HEK293 (cell line): ENCODE data around the gene WASF3.

Source experiments
- CTCF ChIA-PET: fragments of 350-600 bp; formaldehyde crosslinking; extraction: SDS; loops from one replicate; lab custom pipeline; 2021; ENCODE audit warnings: antibody characterized with exemption; lab: Yijun Ruan, JAX
- POLR2A ChIA-PET: fragments of 300-600 bp; formaldehyde crosslinking; extraction: SDS; loops from one replicate; lab custom pipeline; 2020; ENCODE audit warnings: antibody characterized with exemption, inconsistent platforms; lab: Yijun Ruan, JAX
- H3K27ac ChIP-seq: fragments of 200-500 bp; sonication (Bioruptor generic); 2 replicates; pipeline ENCODE4 v1.5.1; 2014; ENCODE audit warnings: low read depth, low read length, control low read depth, inconsistent platforms; ENCODE audit errors: extremely low read depth
- H3K36me3 ChIP-seq, 2 experiments: fragments of 200-500 bp in 1 of 2; sonication (Bioruptor generic) in 1 of 2; 1 replicate in 1 of 2; 2 replicates in 1 of 2; pipeline ENCODE4 v1.5.1; 2014 to 2017; ENCODE audit warnings: inconsistent platforms in 2 of 2, low read length in 2 of 2; ENCODE audit not compliant: control insufficient read depth in 2 of 2, insufficient read depth in 1 of 2
- H3K4me1 ChIP-seq: fragments of 200-500 bp; sonication (Bioruptor generic); 2 replicates; pipeline ENCODE4 v1.5.1; 2014; ENCODE audit warnings: mild to moderate bottlenecking, low read length, inconsistent platforms; ENCODE audit not compliant: control insufficient read depth, insufficient read depth
- H3K4me3 ChIP-seq: 2 replicates; pipeline ENCODE4 v1.5.1; 2011; ENCODE audit warnings: low read depth, mild to moderate bottlenecking, control low read depth, low read length, moderate library complexity
- H3K9me3 ChIP-seq: fragments of 200-500 bp; sonication (Bioruptor generic); 2 replicates; pipeline ENCODE4 v1.5.1; 2014; ENCODE audit warnings: low read depth, low read length, inconsistent platforms; ENCODE audit not compliant: control insufficient read depth, insufficient read depth
- BCL6B ChIP-seq: fragments of 450-650 bp; formaldehyde crosslinking; IDR thresholded peaks from 2 replicates; pipeline ENCODE4 v1.5.1; 2017; ENCODE audit warnings: missing biosample characterization, missing genetic modification characterization
- FEZF1 ChIP-seq: fragments of 450-650 bp; formaldehyde crosslinking; IDR thresholded peaks from 2 replicates; pipeline ENCODE4 v1.5.1; 2016; ENCODE audit warnings: missing biosample characterization, missing genetic modification characterization
- KLF9 ChIP-seq: fragments of 450-650 bp; formaldehyde crosslinking; IDR thresholded peaks from 2 replicates; pipeline ENCODE4 v1.5.1; 2016; ENCODE audit warnings: missing biosample characterization, missing genetic modification characterization, low read depth
- MZF1 ChIP-seq: fragments of 450-650 bp; formaldehyde crosslinking; IDR thresholded peaks from 2 replicates; pipeline ENCODE4 v1.5.1; 2017; ENCODE audit warnings: missing biosample characterization, missing genetic modification characterization, borderline replicate concordance
- PRDM10 ChIP-seq: fragments of 450-650 bp; formaldehyde crosslinking; IDR thresholded peaks from 2 replicates; pipeline ENCODE4 v1.5.1; 2016; ENCODE audit warnings: missing biosample characterization, missing genetic modification characterization
- SCRT2 ChIP-seq: fragments of 450-650 bp; formaldehyde crosslinking; IDR thresholded peaks from 2 replicates; pipeline ENCODE4 v1.5.1; 2016; ENCODE audit warnings: missing biosample characterization, missing genetic modification characterization
- TCF7L2 ChIP-seq: IDR thresholded peaks from 2 replicates; pipeline ENCODE4 v1.6.1; 2011; ENCODE audit warnings: low read depth, mild to moderate bottlenecking, inconsistent platforms, low read length, moderate library complexity, borderline replicate concordance
- ZBTB21 ChIP-seq: fragments of 450-650 bp; formaldehyde crosslinking; IDR thresholded peaks from 2 replicates; pipeline ENCODE4 v1.5.1; 2017; ENCODE audit warnings: missing biosample characterization, missing genetic modification characterization
- ZIC2 ChIP-seq: fragments of 450-650 bp; formaldehyde crosslinking; IDR thresholded peaks from 2 replicates; pipeline ENCODE4 v1.5.1; 2016; ENCODE audit warnings: missing biosample characterization, missing genetic modification characterization
- ZNF121 ChIP-seq: fragments of 450-650 bp; formaldehyde crosslinking; IDR thresholded peaks from 2 replicates; pipeline ENCODE4 v1.5.1; 2016; ENCODE audit warnings: missing biosample characterization, missing genetic modification characterization
- ZNF133 ChIP-seq: fragments of 450-650 bp; formaldehyde crosslinking; IDR thresholded peaks from 2 replicates; pipeline ENCODE4 v1.5.1; 2016; ENCODE audit warnings: missing biosample characterization, missing genetic modification characterization
- ZNF174 ChIP-seq: fragments of 450-650 bp; formaldehyde crosslinking; IDR thresholded peaks from 2 replicates; pipeline ENCODE4 v1.5.0; 2017; ENCODE audit warnings: missing biosample characterization, mild to moderate bottlenecking, missing genetic modification characterization
- ZNF274 ChIP-seq, 2 experiments: fragments of 200-500 bp in 1 of 2; fragments of 450-650 bp in 1 of 2; sonication (Bioruptor generic) in 1 of 2; formaldehyde crosslinking in 1 of 2; IDR thresholded peaks; 2 replicates each; pipeline versions ENCODE4 v1.5.1 to v1.6.1; 2014 to 2016; ENCODE audit warnings: borderline replicate concordance in 1 of 2, inconsistent platforms in 1 of 2, low read length in 1 of 2, missing biosample characterization in 1 of 2, missing genetic modification characterization in 1 of 2
- ZNF335 ChIP-seq: fragments of 450-650 bp; formaldehyde crosslinking; conservative IDR thresholded peaks from 2 replicates; pipeline ENCODE4 v1.5.1; 2016; ENCODE audit warnings: missing biosample characterization, missing genetic modification characterization
- ZNF529 ChIP-seq: fragments of 450-650 bp; formaldehyde crosslinking; IDR thresholded peaks from 2 replicates; pipeline ENCODE4 v1.5.1; 2017; ENCODE audit warnings: missing genetic modification characterization, missing biosample characterization; ENCODE audit not compliant: insufficient replicate concordance
- ZNF558 ChIP-seq: fragments of 450-650 bp; formaldehyde crosslinking; IDR thresholded peaks from 2 replicates; pipeline ENCODE4 v1.5.1; 2016; ENCODE audit warnings: missing biosample characterization, missing genetic modification characterization
- ZNF571 ChIP-seq: fragments of 450-650 bp; formaldehyde crosslinking; IDR thresholded peaks from 2 replicates; pipeline ENCODE4 v1.5.0; 2017; ENCODE audit warnings: missing biosample characterization, missing genetic modification characterization
- ZNF626 ChIP-seq: fragments of 450-650 bp; sonication (Bioruptor Pico); formaldehyde crosslinking; IDR thresholded peaks from 2 replicates; pipeline ENCODE4 v1.5.1; 2018; ENCODE audit warnings: missing biosample characterization, missing genetic modification characterization, inconsistent platforms
- ZNF664 ChIP-seq: fragments of 450-650 bp; formaldehyde crosslinking; IDR thresholded peaks from 2 replicates; pipeline ENCODE4 v1.5.1; 2016; ENCODE audit warnings: missing biosample characterization, missing genetic modification characterization
- ZNF843 ChIP-seq: fragments of 450-650 bp; formaldehyde crosslinking; IDR thresholded peaks from 2 replicates; pipeline ENCODE4 v1.5.1; 2016; ENCODE audit warnings: missing biosample characterization, missing genetic modification characterization
- TF ChIP-seq, protein P1 (sequence below): fragments of 450-650 bp; formaldehyde crosslinking; IDR thresholded peaks from 2 replicates; pipeline ENCODE4 v1.5.1; 2016; ENCODE audit warnings: missing biosample characterization, missing genetic modification characterization
- TF ChIP-seq, protein P2 (sequence below): fragments of 450-650 bp; formaldehyde crosslinking; IDR thresholded peaks from 2 replicates; pipeline ENCODE4 v1.5.1; 2016; ENCODE audit warnings: missing biosample characterization, missing genetic modification characterization
- TF ChIP-seq, protein P3 (sequence below): fragments of 450-650 bp; formaldehyde crosslinking; IDR thresholded peaks from 2 replicates; pipeline ENCODE4 v1.5.1; 2016; ENCODE audit warnings: missing biosample characterization, missing genetic modification characterization

WASF3 gene

GRCh38 chr13:26726684-26727083, 169.2 kb downstream of the WASF3 start:
- CTCF ChIA-PET: no interaction called here
- Histone ChIP-seq H3K36me3 (no peaks in the 10 kb centered on the region), H3K4me1 (no peaks in the 10 kb centered on the region), H3K27ac (no peak overlapping the region), H3K4me3 (no peak overlapping the region), H3K9me3 (no peaks in the 10 kb centered on the region)
- POLR2A ChIA-PET: no interaction called here
- TF ChIP-seq ZNF335 (tag by site-specific recombination): no peak
- TF ChIP-seq SCRT2: no peak
- no peak for TF ChIP-seq PRDM10 (tag by site-specific recombination)
- TF ChIP-seq ZNF529 (tag by site-specific recombination): no peak
- no peak for TF ChIP-seq ZNF174 (tag by site-specific recombination)
- no peak for TF ChIP-seq KLF9 (tag by site-specific recombination)
- no peak for TF ChIP-seq ZNF133
- TF ChIP-seq, protein P1, sequence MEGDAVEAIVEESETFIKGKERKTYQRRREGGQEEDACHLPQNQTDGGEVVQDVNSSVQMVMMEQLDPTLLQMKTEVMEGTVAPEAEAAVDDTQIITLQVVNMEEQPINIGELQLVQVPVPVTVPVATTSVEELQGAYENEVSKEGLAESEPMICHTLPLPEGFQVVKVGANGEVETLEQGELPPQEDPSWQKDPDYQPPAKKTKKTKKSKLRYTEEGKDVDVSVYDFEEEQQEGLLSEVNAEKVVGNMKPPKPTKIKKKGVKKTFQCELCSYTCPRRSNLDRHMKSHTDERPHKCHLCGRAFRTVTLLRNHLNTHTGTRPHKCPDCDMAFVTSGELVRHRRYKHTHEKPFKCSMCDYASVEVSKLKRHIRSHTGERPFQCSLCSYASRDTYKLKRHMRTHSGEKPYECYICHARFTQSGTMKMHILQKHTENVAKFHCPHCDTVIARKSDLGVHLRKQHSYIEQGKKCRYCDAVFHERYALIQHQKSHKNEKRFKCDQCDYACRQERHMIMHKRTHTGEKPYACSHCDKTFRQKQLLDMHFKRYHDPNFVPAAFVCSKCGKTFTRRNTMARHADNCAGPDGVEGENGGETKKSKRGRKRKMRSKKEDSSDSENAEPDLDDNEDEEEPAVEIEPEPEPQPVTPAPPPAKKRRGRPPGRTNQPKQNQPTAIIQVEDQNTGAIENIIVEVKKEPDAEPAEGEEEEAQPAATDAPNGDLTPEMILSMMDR (tag by site-specific recombination): no peak
- no peak for TF ChIP-seq ZIC2 (tag by site-specific recombination)
- TF ChIP-seq MZF1 (tag by site-specific recombination): no peak
- no peak for TF ChIP-seq ZNF274 (IDR thresholded peaks at IDR 0.05; ENCODE audit: low read length)
- no peak for TF ChIP-seq ZNF274 (tag by site-specific recombination; IDR thresholded peaks at IDR 0.05; ENCODE audit: borderline replicate concordance)
- no peak for TF ChIP-seq ZNF571
- TF ChIP-seq, protein P2, sequence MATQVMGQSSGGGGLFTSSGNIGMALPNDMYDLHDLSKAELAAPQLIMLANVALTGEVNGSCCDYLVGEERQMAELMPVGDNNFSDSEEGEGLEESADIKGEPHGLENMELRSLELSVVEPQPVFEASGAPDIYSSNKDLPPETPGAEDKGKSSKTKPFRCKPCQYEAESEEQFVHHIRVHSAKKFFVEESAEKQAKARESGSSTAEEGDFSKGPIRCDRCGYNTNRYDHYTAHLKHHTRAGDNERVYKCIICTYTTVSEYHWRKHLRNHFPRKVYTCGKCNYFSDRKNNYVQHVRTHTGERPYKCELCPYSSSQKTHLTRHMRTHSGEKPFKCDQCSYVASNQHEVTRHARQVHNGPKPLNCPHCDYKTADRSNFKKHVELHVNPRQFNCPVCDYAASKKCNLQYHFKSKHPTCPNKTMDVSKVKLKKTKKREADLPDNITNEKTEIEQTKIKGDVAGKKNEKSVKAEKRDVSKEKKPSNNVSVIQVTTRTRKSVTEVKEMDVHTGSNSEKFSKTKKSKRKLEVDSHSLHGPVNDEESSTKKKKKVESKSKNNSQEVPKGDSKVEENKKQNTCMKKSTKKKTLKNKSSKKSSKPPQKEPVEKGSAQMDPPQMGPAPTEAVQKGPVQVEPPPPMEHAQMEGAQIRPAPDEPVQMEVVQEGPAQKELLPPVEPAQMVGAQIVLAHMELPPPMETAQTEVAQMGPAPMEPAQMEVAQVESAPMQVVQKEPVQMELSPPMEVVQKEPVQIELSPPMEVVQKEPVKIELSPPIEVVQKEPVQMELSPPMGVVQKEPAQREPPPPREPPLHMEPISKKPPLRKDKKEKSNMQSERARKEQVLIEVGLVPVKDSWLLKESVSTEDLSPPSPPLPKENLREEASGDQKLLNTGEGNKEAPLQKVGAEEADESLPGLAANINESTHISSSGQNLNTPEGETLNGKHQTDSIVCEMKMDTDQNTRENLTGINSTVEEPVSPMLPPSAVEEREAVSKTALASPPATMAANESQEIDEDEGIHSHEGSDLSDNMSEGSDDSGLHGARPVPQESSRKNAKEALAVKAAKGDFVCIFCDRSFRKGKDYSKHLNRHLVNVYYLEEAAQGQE (tag by site-specific recombination): no peak

- Histone ChIP-seq H3K36me3 (no peaks in the 10 kb centered on the region), H3K9me3 (no peaks in the 10 kb centered on the region), H3K27ac (no peak overlapping the region), H3K4me3 (no peak overlapping the region), H3K4me1 (no peaks in the 10 kb centered on the region)
- POLR2A ChIA-PET: no interaction called here
- CTCF ChIA-PET: no interaction called here
- TF ChIP-seq BCL6B (tag by site-specific recombination) (no peak), ZNF121 (no peak), ZBTB21 (tag by site-specific recombination) (no peak), ZNF571 (no peak), ZNF558 (tag by site-specific recombination) (no peak), ZNF843 (tag by site-specific recombination) (no peak), FEZF1 (tag by site-specific recombination) (no peak), ZNF626 (tag by site-specific recombination) (no peak), TCF7L2 (no peak), ZNF664 (tag by site-specific recombination) (no peak)
- TF ChIP-seq, protein P3, sequence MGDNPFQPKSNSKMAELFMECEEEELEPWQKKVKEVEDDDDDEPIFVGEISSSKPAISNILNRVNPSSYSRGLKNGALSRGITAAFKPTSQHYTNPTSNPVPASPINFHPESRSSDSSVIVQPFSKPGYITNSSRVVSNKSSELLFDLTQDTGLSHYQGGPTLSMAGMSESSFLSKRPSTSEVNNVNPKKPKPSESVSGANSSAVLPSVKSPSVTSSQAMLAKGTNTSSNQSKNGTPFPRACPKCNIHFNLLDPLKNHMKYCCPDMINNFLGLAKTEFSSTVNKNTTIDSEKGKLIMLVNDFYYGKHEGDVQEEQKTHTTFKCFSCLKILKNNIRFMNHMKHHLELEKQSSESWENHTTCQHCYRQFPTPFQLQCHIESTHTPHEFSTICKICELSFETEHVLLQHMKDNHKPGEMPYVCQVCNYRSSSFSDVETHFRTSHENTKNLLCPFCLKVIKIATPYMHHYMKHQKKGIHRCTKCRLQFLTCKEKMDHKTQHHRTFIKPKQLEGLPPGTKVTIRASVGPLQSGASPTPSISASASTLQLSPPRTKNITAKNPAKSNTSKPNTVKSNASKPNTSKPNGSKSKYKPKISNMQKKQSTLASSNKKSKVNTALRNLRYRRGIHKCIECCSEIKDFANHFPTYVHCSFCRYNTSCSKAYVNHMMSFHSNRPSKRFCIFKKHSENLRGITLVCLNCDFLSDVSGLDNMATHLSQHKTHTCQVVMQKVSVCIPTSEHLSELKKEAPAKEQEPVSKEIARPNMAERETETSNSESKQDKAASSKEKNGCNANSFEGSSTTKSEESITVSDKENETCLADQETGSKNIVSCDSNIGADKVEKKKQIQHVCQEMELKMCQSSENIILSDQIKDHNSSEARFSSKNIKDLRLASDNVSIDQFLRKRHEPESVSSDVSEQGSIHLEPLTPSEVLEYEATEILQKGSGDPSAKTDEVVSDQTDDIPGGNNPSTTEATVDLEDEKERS: no peak
These were observed 169.6 kb downstream of the WASF3 start for GRCh38 chr13:26727122-26727521.
